NCI-H345 (cell line): ENCODE results near the gene OR8A1.

Source experiments
- DNase-seq: peaks from one replicate; lab custom pipeline; 2025; lab: John Stamatoyannopoulos, UW

OR8A1 gene

DNA sequence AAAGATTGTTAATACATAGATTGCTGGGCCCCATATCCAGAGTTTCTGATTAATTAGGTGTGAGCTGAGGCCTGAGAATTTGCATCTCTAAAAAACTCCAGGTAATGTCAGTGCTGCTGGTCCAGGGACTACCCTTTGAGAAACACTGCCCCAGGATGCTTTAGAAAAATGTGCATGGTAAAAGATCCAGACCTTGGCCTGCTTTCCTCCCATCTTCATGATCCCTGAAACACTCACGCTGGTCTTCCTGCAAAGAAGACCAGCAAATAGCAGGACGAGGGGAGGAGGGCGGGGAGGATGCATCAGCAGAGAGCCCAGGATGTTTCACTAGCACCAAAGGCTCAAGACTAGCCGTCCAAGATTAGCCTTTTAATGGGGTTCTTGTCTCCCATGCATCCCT is at the start of gene OR8A1:
Gene OR8A1, plus strand, starts transcription at position 301 of the 400 bp plus-strand sequence. CDS start 123 bp downstream, outside the sequence.
- no peak for DNase-seq

- DNase-seq = no peak
Observed at GRCh38 chr11:124520550-124520854, 49.3 kb upstream of the OR8A1 start.

DNA sequence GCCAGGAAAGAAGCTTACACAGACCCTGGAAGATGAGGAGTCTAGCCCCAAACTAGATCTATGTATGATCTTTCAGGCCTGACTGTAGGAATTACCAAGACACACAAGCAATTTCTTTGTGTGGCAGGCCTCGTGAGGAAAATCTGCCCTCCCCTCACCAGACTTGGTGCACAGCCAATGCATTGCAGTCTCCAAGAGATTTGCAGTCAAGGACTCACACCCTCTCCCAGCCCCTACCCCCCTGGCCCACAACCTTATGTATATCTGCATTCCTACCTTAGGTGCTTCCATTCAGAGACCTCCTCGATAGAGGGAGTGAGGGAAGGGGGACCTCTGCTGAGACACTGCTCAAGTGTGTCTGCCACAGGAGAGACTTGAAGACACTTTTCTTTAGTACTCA is 36.2 kb upstream of the OR8A1 start:
- no peak for DNase-seq

DNA sequence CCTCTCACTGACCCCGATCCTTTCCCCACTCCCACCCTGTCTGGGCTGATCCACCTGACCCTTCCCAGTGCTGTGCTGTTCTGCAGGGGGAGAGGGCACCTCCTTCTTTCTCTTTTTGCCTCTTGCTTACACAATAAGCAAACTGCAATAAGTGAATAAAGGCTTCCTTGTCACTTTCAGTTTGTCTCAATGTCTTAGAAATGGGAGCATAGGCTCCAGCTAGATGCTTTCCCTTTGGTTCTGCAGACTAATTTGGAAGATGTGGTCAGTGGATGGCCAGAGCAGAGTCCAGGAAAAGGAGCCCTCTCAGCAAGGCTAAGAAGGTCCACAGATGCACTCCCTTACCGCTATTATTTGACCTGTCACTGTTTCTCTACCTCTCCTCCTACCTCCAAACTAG is 35.7 kb upstream of the OR8A1 start:
- DNase-seq = no peak

- DNase-seq = no peak
Observed at GRCh38 chr11:124535552-124536232, 34.1 kb upstream of the OR8A1 start.

DNA sequence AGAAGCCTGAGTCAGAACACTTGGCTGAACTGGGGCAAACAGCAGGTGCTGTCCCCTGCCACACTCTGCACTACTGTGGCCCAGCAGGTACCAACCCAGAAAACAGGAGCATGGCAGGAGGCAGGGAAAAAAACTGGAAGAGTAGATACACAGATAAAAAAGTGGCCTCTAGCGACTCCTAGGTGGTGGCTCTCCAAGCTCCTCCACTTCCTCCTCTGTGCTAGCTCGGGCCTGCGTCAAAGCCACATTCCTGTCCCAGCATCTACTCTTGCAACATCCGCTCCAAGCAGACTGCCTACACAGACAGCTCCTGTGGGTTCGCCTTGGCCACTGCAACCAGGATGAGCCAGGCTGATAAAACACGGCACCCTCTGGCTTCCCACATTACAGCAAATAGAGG is 33.3 kb upstream of the OR8A1 start:
- DNase-seq = no peak

DNA sequence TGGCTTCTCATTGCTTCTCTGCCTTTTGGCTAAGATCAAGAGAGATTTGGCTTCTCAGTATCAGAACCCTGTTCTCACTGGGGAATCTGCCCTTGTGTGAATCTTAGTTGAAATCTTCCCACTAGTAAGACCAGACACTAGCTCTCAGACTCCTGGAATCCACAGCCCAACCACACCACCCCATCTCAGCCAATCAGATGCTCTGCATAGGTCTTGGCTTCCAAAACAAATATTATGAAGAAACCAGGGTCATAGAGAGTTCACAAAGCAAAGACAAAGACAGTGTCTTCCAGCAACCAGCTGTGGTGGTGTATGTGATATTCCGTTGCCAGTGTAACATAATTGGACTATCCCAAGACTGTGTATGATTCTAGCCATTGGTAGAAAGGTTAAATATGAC is 31.8 kb upstream of the OR8A1 start:
- no peak for DNase-seq

GRCh38 chr11:124541204-124541603 is 28.6 kb upstream of the OR8A1 start:
- DNase-seq = no peak

GRCh38 chr11:124543145-124543544 is 26.7 kb upstream of the OR8A1 start:
- DNase-seq = no peak

GRCh38 chr11:124543554-124543953 is 26.2 kb upstream of the OR8A1 start, which contains the start of gene OR8B12:
TSS of gene OR8B12 (minus strand) at chr11:124543654. CDS start at chr11:124543654, 0 bp downstream.
- DNase-seq = no peak

DNA sequence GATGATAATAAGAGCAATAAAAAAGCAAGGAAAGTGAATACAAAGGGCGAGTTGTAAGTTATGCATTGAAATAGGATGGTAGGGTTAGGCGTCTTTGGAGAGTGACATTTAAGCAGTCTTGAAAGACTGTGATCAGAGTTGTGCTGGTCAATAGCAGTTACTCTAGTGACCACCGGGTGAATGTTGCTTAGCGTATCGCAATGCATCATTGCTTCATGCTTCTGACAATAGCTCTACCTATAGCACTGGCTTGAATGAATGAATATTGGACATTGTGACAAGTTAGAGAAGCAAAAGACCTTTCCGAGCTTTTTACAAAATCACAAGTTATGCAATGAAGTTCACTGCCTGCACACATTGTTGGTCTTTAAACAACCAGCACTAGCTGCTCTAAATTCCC is 18.6 kb upstream of the OR8A1 start:
- no peak for DNase-seq

DNA sequence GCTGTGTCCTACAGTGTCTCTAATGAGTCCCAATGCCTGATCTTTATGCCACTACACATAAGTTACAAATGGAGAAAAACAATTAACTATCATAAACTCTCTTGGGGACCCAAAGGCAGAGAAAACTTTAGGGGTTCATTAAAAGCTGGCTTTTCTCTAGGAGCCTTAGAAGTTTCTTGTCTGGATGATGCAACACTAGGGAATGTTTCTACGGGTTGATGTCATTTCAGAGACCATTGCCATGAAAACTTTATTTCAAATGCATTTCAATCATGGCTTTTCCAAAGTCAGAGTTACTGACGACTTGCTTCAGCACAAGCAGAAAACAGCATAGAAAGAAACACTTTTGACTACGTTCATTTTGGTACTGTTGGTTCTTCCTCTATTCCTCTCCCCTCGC is 17.8 kb upstream of the OR8A1 start:
- no peak for DNase-seq

GRCh38 chr11:124556828-124557227 is 13.0 kb upstream of the OR8A1 start:
- DNase-seq = no peak

- DNase-seq = no peak
Observed at GRCh38 chr11:124570160-124570559, 363 bp downstream of the OR8A1 start.

DNA sequence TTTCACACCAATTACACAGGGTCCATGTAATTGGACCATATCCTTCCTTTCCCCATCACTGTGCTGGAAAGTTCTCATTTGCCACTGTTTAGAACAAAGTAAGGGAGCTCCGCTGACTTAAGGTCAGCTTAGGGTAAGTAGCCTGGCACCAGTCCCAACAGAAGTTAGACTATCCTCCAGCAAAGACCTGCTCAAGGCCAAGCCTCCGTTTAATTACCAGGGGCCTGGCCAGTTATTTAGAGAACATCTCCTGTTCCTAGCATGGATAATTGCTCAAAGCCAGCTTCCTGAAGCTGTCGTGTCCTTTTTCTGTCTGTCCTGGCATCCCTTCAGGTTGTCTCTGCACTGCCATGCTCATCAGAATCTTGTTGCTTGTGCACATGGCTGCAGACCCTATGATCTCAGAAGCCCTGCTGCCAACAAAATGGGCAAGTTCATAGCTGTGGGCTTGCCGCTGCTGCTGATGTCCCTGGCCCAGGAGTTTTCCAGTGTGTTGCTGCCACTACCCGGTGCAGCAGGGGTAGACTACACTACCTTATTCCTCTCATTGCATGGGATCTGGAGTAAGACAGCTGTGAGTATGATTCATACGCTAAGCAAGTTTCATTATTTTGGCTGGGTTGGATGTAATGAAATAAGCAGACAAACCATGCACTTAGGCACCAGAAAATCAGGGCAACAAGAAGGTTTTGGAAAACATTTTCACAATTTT is 8.1 kb downstream of the OR8A1 start:
- DNase-seq = no peak

DNA sequence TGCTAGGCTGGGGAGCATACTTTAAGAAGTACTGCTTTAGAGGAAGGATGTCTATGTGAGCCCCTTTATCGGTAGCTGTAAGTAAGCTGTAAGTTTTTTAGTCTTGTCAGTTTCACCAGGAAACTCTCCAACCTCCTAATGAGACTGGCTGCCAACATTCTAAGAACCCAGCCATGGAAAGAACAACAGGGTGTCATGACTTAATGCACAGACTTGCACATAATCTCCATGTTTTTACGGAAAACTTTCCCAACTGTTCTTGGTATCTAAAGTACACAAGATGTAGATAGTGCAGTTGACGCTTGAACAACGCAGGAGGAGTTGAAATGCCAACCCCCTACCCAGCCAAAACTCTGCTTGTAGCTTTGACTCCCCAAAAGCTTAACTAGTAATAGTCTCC is 9.0 kb downstream of the OR8A1 start:
- no peak for DNase-seq

DNA sequence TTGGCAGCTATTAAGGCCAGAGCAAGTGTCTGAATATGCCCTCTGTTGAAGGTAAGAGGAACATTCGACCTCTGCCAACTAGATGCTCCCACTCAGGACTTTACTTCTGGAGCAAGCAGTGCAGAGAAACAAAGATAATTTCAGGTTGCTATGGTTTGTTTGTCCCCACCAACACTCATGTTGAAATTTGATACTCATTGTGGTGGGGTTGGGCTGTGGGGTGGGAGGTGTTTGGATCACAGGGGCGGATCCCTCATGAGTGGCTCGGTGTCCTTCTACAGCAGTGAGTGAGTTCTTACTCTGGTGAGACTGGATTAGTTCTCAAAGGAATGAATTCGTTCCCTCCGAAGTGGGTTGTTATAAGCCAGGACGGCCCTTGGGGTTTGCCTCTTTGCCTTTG is 12.0 kb downstream of the OR8A1 start:
- DNase-seq = no peak

DNA sequence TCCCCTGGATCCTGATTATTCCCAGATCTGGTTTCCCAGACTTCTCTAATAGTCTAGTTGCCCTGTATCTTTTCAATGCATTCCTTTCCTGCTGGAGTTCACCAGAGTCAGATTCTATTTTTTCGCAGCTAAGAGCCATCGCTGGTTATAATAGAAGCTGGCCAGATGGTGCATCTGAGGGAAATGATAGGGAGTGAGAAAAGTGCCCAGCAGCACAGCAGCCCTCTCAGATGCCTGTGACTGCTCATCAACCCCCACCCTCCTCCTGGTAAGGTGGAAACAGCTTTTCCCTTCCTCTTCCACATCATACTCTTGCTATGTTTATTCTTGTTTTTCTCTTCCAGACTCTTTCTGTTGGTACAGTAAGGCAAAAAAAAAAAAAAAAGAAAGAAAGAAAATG is 12.8 kb downstream of the OR8A1 start:
- DNase-seq = no peak

DNA sequence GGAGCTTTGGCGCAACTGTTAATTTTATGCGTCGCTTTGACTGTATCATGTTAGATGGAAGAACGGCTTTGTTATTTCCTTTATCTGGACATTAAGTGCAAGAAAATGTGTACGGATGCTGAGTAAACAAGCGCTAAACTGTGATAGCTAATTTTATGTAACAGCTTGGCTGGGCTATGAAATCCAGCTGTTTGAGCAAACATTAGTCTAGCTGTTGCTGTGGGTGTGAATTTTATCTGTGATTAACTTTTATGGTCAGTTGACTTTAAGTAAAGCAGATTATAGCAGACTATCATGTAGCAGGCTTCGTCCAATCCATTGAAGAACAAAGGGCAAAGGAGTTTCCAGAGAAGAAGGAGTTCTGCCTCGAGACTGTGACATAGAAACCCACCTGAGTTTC is 14.0 kb downstream of the OR8A1 start:
- peak; percentile 6 for DNase-seq

DNA sequence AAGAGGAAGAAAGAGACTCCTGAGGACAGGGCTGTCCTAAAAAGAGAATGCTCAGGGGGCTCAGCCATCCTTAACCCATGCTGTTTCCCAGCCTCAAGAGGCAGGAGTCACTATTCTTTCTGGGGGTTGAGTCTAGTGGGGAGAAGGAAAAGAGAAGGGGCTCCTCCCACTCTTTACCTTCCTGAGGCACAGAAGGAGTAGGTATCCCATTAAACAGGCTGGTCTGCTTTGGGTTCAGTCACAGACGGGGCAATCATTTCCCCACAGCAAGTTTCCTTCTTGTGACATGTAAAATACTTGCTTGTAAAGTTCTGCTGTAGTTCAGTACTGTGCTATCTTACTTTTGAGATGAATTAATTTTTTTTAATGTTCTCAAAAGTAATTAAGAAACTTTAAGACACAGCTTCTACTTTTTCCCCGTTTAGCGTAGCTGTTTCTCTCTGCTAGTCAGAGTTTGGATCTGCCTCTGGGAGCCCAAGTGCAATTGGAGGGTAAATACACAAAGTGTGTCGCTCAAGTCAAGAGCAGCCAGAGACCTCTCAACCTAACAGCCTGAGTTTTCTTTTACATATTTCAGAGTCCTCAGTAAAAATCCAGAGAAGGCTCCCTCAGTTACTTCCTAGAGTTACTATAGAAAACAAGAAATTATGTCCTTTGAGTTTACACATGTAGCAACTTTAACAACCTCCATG is 15.0 kb downstream of the OR8A1 start:
- DNase-seq = no peak

GRCh38 chr11:124586238-124586860 is 16.6 kb downstream of the OR8A1 start:
- peak; percentile 31 for DNase-seq

- DNase-seq = no peak
Observed at GRCh38 chr11:124591430-124591829, 21.6 kb downstream of the OR8A1 start.

GRCh38 chr11:124592627-124593026 is 22.8 kb downstream of the OR8A1 start:
- DNase-seq = no peak
